22Rv1 (cell line): ENCODE data around the gene DOCK11.

Source experiments
- CTCF ChIP-seq: fragments of 450-650 bp; IDR thresholded peaks from 2 replicates; pipeline ENCODE4 v1.5.1; 2017; ENCODE audit warnings: mild to moderate bottlenecking
- ZFX ChIP-seq: fragments of 450-650 bp; IDR thresholded peaks from 2 replicates; pipeline ENCODE4 v1.6.1; 2017; ENCODE audit warnings: antibody characterized with exemption, borderline replicate concordance

GRCh38 chrX:118626346-118626745 lies 130.7 kb downstream of the DOCK11 start:
- TF ChIP-seq CTCF (no peak), ZFX (no peak)
